HCT116 (cell line): Measurements from ENCODE around the gene ATAD1. TPM values are rescaled to one million over a fixed set of nuclear protein-coding genes. Genes with fewer than 3 reads are reported as not detected.

Experiments used
- ATAC-seq: fragments of 200-7000 bp; cut with Tn5 transposase; 2 replicates; pipeline ENCODE4 v1.9.1; 2020; ENCODE audit warnings: mild to moderate bottlenecking, moderate library complexity
- BruUV-seq: library from RNA; stranded (reverse); fragments of 400-500 nt; replicated peaks from 2 replicates; lab custom pipeline; 2021; lab: Mats Ljungman, UMichigan
- CTCF ChIA-PET: fragments of 300-600 bp; sonication (Branson Sonifier 250); formaldehyde crosslinking; loops from one replicate; lab custom pipeline; 2021; ENCODE audit warnings: antibody characterized with exemption; lab: Charles Lee
- POLR2A ChIA-PET: fragments of 300-600, 350-600 bp; sonication (Branson Sonifier 250); formaldehyde crosslinking; loops from one replicate; lab custom pipeline; 2021; ENCODE audit warnings: antibody characterized with exemption; lab: Charles Lee
- RAD21 ChIA-PET, 2 experiments: fragments of 300-600 bp; sonication (Branson Sonifier 250); formaldehyde crosslinking; loops; one replicate each; lab custom pipeline; 2023; ENCODE audit warnings: low total read pairs in 2 of 2; ENCODE audit not compliant: uncharacterized antibody in 2 of 2, unreplicated experiment in 2 of 2, low non-redundant PET in 1 of 2; lab: Charles Lee
- DNase-seq: peaks from one replicate; pipeline ENCODE4 v3.0.0-alpha.2; 2010; ENCODE audit warnings: low read depth, low spot score
- H2AFZ ChIP-seq: fragments of 200-600 bp; shearing (Covaris generic), sonication (generic); 2 replicates; pipeline ENCODE4 v1.6.1; 2017; ENCODE audit warnings: low read depth, mixed run types, mixed read lengths, antibody characterized with exemption, low read length; ENCODE audit not compliant: poor library complexity, severe bottlenecking
- H3K27ac ChIP-seq: 2 replicates; pipeline ENCODE4 v1.5.1; 2012; ENCODE audit warnings: low read depth, low read length
- H3K27me3 ChIP-seq: fragments of 200-600 bp; sonication (generic); 2 replicates; pipeline ENCODE4 v1.6.1; 2016; ENCODE audit warnings: mixed run types, low read length, mixed read lengths; ENCODE audit not compliant: insufficient read depth
- H3K36me3 ChIP-seq, 2 experiments: fragments of 200-500 bp in 1 of 2; fragments of 200-600 bp in 1 of 2; sonication (Bioruptor generic) in 1 of 2; sonication (generic) in 1 of 2; 2 replicates each; pipeline versions ENCODE4 v1.5.1 to v1.6.1; 2014 to 2016; ENCODE audit warnings: low read length in 2 of 2, inconsistent platforms in 1 of 2, mixed read lengths in 1 of 2, mixed run types in 1 of 2; ENCODE audit not compliant: insufficient read depth in 2 of 2, control insufficient read depth in 1 of 2
- H3K4me1 ChIP-seq, 2 experiments: fragments of 200-600 bp in 1 of 2; sonication (generic) in 1 of 2; 2 replicates each; pipeline versions ENCODE4 v1.5.1 to v1.6.1; 2012 to 2017; ENCODE audit warnings: low read length in 2 of 2, inconsistent platforms in 1 of 2, mild to moderate bottlenecking in 1 of 2, mixed read lengths in 1 of 2, mixed run types in 1 of 2, moderate library complexity in 1 of 2; ENCODE audit not compliant: insufficient read depth in 2 of 2, control insufficient read depth in 1 of 2
- H3K4me2 ChIP-seq: fragments of 200-600 bp; sonication (generic); 2 replicates; pipeline ENCODE4 v1.6.1; 2017; ENCODE audit warnings: mixed run types, low read length, mixed read lengths
- H3K4me3 ChIP-seq, 2 experiments: fragments of 200-600 bp in 1 of 2; sonication (generic) in 1 of 2; replicated peaks in 1 of 2; 2 replicates each; pipeline ENCODE4 v1.5.1; 2011 to 2016; ENCODE audit warnings: low read length in 2 of 2, control low read depth in 1 of 2, low read depth in 1 of 2, mild to moderate bottlenecking in 1 of 2, mixed read lengths in 1 of 2, mixed run types in 1 of 2
- H3K79me2 ChIP-seq: fragments of 200-600 bp; sonication (generic); 2 replicates; pipeline ENCODE4 v1.6.1; 2017; ENCODE audit warnings: mild to moderate bottlenecking, mixed run types, low read length, moderate library complexity, mixed read lengths; ENCODE audit not compliant: insufficient read depth
- H3K9ac ChIP-seq: fragments of 200-600 bp; sonication (generic); 2 replicates; pipeline ENCODE4 v1.6.1; 2016; ENCODE audit warnings: low read length, mixed read lengths
- H3K9me2 ChIP-seq: fragments of 200-600 bp; sonication (generic), shearing (Covaris generic); 2 replicates; pipeline ENCODE4 v1.6.1; 2017; ENCODE audit warnings: mixed run types, mild to moderate bottlenecking, moderate library complexity; ENCODE audit not compliant: insufficient read depth
- H3K9me3 ChIP-seq, 2 experiments: fragments of 200-500 bp in 1 of 2; fragments of 200-600 bp in 1 of 2; sonication (Bioruptor generic) in 1 of 2; sonication (generic) in 1 of 2; 2 replicates each; pipeline ENCODE4 v1.6.1; 2014 to 2017; ENCODE audit warnings: low read length in 2 of 2, mixed read lengths in 2 of 2, inconsistent platforms in 1 of 2, low read depth in 1 of 2, mild to moderate bottlenecking in 1 of 2, mixed run types in 1 of 2, moderate library complexity in 1 of 2; ENCODE audit not compliant: control insufficient read depth in 1 of 2, insufficient read depth in 1 of 2
- H4K20me1 ChIP-seq: fragments of 200-600 bp; sonication (generic), shearing (Covaris generic); 2 replicates; pipeline ENCODE4 v1.6.1; 2017; ENCODE audit warnings: mixed run types, mild to moderate bottlenecking, moderate library complexity; ENCODE audit not compliant: insufficient read depth
- CBX3 ChIP-seq: IDR thresholded peaks from 2 replicates; pipeline ENCODE4 v1.6.1; 2012; ENCODE audit warnings: low read depth
- CEBPB ChIP-seq: IDR thresholded peaks from 2 replicates; pipeline ENCODE4 v1.6.1; 2012; ENCODE audit warnings: low read depth
- ELF1 ChIP-seq: IDR thresholded peaks from 2 replicates; pipeline ENCODE4 v1.6.1; 2012; ENCODE audit warnings: low read depth, borderline replicate concordance
- EZH2 ChIP-seq: fragments of 200-600 bp; sonication (generic); IDR thresholded peaks from 2 replicates; pipeline ENCODE4 v1.6.1; 2017; ENCODE audit warnings: antibody characterized with exemption, mixed run types
- EZH2phosphoT487 ChIP-seq: fragments of 200-600 bp; IDR thresholded peaks from 2 replicates; pipeline ENCODE4 v1.6.1; 2018; ENCODE audit warnings: antibody characterized with exemption, borderline replicate concordance
- POLR2A ChIP-seq: IDR thresholded peaks from 2 replicates; pipeline ENCODE4 v1.7.0; 2011; ENCODE audit warnings: borderline replicate concordance; ENCODE audit not compliant: insufficient read depth, insufficient read length; ENCODE audit errors: extremely low read depth
- POLR2AphosphoS5 ChIP-seq: IDR thresholded peaks from 2 replicates; pipeline ENCODE4 v1.6.1; 2011; ENCODE audit warnings: mild to moderate bottlenecking, low read depth, low read length, moderate library complexity
- RAD21 ChIP-seq: IDR thresholded peaks from 2 replicates; pipeline ENCODE4 v1.6.1; 2012; ENCODE audit warnings: low read depth, mild to moderate bottlenecking
- SIN3A ChIP-seq: IDR thresholded peaks from 2 replicates; pipeline ENCODE4 v1.6.1; 2012; ENCODE audit warnings: low read depth
- SP1 ChIP-seq: IDR thresholded peaks from 2 replicates; pipeline ENCODE4 v1.6.1; 2012; ENCODE audit warnings: low read depth
- SRF ChIP-seq: IDR thresholded peaks from 2 replicates; pipeline ENCODE4 v1.6.1; 2012; ENCODE audit warnings: low read depth
- TCF7L2 ChIP-seq: IDR thresholded peaks from 2 replicates; pipeline ENCODE4 v1.7.0; 2011; ENCODE audit warnings: borderline replicate concordance, inconsistent platforms; ENCODE audit not compliant: insufficient read depth, insufficient read length; ENCODE audit errors: extremely low read depth
- ZNF274 ChIP-seq: fragments of 200-500 bp; sonication (Bioruptor generic); IDR thresholded peaks from 2 replicates; pipeline ENCODE4 v1.6.1; 2014; ENCODE audit warnings: mild to moderate bottlenecking, low read depth, low read length, inconsistent platforms
- intact Hi-C: fragments of 100-400 bp; cut with micrococcal nuclease; formaldehyde crosslinking; loops from 2 replicates; pipeline ENCODE4 v1.10.0; 2022
- total RNA-seq: library from RNA; stranded (reverse); gene quantifications from one replicate; pipeline ENCODE4 v1.2.1, GENCODE V29; 2021; ENCODE audit not compliant: unreplicated experiment
- TF ChIP-seq, protein P1 (sequence below): IDR thresholded peaks from 2 replicates; pipeline ENCODE4 v1.6.1; 2012
- TF ChIP-seq, protein P2 (sequence below): IDR thresholded peaks from 2 replicates; pipeline ENCODE4 v1.6.1; 2012; ENCODE audit warnings: low read depth
- TF ChIP-seq, protein P3 (sequence below): IDR thresholded peaks from 2 replicates; pipeline ENCODE4 v1.6.1; 2011; ENCODE audit warnings: mild to moderate bottlenecking, low read length, moderate library complexity; ENCODE audit not compliant: insufficient replicate concordance; ENCODE audit errors: extremely low read depth

The ATAD1 gene
- total RNA-seq, 1 experiment from 2014 or later = 66.4 TPM

DNA sequence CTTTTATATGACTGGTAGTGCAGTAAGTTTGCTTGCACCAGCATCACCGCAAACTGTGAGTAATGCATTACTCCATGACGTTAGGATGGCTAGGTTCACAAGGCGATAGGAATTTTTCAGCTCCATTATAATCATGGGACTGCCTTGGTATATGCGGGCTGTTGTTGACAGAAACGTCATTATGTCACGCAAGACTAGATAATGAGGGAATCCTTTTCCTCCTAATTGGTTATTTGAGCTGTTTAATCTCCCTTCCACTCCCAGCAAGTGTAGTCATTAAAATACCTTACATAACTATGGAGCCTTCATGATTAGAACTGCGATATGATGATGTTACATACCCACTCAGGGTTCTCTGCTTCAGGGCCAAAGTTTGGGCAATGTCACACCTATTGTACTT is 28.0 kb upstream of the ATAD1 start (continued):
- TF ChIP-seq SP1 (peak; percentile 39; the same call in 1 of the 2 replicates), ZNF274 (no peak)

DNA sequence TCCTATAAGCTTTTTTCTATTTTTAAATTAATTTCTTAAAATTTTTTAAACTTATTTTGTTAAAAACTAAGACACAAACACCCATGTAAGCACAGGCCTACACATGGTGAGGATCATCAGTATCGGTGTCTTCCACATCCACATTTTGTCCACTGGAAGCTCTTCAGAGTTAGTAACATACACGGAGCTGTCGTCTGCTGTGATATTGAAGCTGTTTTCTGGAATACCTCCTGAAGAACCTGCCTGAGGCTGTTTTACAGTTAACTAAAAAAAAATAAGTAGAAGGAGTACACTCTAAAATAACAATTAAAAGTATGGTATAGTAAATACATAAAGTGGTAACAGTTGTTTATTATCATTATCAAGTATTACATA is 27.6 kb upstream of the ATAD1 start:
- H3K36me3 ChIP-seq = no peaks in the 10 kb centered on the region
- no peak for DNase-seq
- no peaks in the 10 kb centered on the region for H3K27me3 ChIP-seq
- no peaks in the 10 kb centered on the region for H3K9me3 ChIP-seq
- ChIA-PET POLR2A (interaction anchor here (1.3 to 2.8 kb wide), 3 partner anchors 14 to 28 kb away, joined by 3 to 16 read pairs (median 6); partner anchors contain the start of genes ATAD1 and KLLN), CTCF (interaction anchor here (1.0 to 1.4 kb wide), 3 partner anchors 12 to 543 kb away, joined by 3 to 5 read pairs (median 3); no protein-coding TSS in a partner anchor), RAD21 (no interaction called here)
- H3K4me2 ChIP-seq = peak overlapping the region; percentile 69
- 0 out of 2 replicates have a peak, but pooled peaks have one; percentile 28 for TF ChIP-seq SIN3A
- TF ChIP-seq SP1 = no peak
- TF ChIP-seq ELF1 = no peak
- TF ChIP-seq, protein P1, sequence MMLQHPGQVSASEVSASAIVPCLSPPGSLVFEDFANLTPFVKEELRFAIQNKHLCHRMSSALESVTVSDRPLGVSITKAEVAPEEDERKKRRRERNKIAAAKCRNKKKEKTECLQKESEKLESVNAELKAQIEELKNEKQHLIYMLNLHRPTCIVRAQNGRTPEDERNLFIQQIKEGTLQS = no peak
- no peak for TF ChIP-seq POLR2AphosphoS5
- 0 out of 2 replicates have a peak, but pooled peaks have one; percentile 40 for TF ChIP-seq CEBPB
- TF ChIP-seq CBX3 = peak; percentile 8
- TF ChIP-seq EZH2phosphoT487 = no peak
- TF ChIP-seq RAD21 = no peak
- no peak for TF ChIP-seq POLR2A
- TF ChIP-seq, protein P2, sequence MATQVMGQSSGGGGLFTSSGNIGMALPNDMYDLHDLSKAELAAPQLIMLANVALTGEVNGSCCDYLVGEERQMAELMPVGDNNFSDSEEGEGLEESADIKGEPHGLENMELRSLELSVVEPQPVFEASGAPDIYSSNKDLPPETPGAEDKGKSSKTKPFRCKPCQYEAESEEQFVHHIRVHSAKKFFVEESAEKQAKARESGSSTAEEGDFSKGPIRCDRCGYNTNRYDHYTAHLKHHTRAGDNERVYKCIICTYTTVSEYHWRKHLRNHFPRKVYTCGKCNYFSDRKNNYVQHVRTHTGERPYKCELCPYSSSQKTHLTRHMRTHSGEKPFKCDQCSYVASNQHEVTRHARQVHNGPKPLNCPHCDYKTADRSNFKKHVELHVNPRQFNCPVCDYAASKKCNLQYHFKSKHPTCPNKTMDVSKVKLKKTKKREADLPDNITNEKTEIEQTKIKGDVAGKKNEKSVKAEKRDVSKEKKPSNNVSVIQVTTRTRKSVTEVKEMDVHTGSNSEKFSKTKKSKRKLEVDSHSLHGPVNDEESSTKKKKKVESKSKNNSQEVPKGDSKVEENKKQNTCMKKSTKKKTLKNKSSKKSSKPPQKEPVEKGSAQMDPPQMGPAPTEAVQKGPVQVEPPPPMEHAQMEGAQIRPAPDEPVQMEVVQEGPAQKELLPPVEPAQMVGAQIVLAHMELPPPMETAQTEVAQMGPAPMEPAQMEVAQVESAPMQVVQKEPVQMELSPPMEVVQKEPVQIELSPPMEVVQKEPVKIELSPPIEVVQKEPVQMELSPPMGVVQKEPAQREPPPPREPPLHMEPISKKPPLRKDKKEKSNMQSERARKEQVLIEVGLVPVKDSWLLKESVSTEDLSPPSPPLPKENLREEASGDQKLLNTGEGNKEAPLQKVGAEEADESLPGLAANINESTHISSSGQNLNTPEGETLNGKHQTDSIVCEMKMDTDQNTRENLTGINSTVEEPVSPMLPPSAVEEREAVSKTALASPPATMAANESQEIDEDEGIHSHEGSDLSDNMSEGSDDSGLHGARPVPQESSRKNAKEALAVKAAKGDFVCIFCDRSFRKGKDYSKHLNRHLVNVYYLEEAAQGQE = no peak
- no peak for TF ChIP-seq SRF
- TF ChIP-seq TCF7L2 = no peak
- no peak for TF ChIP-seq EZH2
- TF ChIP-seq, protein P3, sequence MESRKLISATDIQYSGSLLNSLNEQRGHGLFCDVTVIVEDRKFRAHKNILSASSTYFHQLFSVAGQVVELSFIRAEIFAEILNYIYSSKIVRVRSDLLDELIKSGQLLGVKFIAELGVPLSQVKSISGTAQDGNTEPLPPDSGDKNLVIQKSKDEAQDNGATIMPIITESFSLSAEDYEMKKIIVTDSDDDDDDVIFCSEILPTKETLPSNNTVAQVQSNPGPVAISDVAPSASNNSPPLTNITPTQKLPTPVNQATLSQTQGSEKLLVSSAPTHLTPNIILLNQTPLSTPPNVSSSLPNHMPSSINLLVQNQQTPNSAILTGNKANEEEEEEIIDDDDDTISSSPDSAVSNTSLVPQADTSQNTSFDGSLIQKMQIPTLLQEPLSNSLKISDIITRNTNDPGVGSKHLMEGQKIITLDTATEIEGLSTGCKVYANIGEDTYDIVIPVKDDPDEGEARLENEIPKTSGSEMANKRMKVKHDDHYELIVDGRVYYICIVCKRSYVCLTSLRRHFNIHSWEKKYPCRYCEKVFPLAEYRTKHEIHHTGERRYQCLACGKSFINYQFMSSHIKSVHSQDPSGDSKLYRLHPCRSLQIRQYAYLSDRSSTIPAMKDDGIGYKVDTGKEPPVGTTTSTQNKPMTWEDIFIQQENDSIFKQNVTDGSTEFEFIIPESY = no peak
- peak overlapping the region; percentile 54; the same call in 1 of the 2 replicates for H3K27ac ChIP-seq
- H3K9ac ChIP-seq = peak overlapping the region; percentile 46
- H3K4me3 ChIP-seq = peak overlapping the region in 1 of 2 experiments; percentile 34; a peak in 2 of 4 replicates
- peak overlapping the region; percentile 96 for H2AFZ ChIP-seq
- H3K9me2 ChIP-seq = no peaks in the 10 kb centered on the region
- H3K79me2 ChIP-seq = no peaks in the 10 kb centered on the region
- no TSS peak for BruUV-seq
- ATAC-seq = peak; percentile 39
- no peaks in the 10 kb centered on the region for H4K20me1 ChIP-seq
- peaks cover 37 to 64% of the 10 kb centered on the region in 2 experiments for H3K4me1 ChIP-seq
- intact Hi-C loops = loop anchor here (2.0 kb wide), 1 partner anchor 17 kb away; the partner anchor contains the start of genes KLLN and PTEN
